Neural progenitor cell (in vitro differentiated cells): ENCODE measurements around the gene BICD2. TPM values are rescaled to one million over a fixed set of nuclear protein-coding genes. Genes with fewer than 3 reads are reported as not detected.

Source experiments
- DNase-seq: peaks from one replicate; pipeline ENCODE4 v3.0.0-alpha.2; 2016; ENCODE audit warnings: low spot score
- H2AFZ ChIP-seq: fragments of 200-600 bp; sonication (generic); replicated peaks from 2 replicates; pipeline ENCODE4 v1.6.1; 2016; ENCODE audit warnings: antibody characterized with exemption
- H3F3A ChIP-seq: fragments of 200-600 bp; sonication (generic); 2 replicates; pipeline ENCODE4 v1.6.1; 2016; ENCODE audit warnings: antibody characterized with exemption, low read depth
- H3K27ac ChIP-seq: fragments of 200-600 bp; sonication (generic); 2 replicates; pipeline ENCODE4 v1.5.1; 2016; ENCODE audit warnings: mild to moderate bottlenecking
- H3K27me3 ChIP-seq: fragments of 200-600 bp; sonication (generic); 2 replicates; pipeline ENCODE4 v1.6.1; 2016; ENCODE audit warnings: mild to moderate bottlenecking, moderate library complexity
- H3K36me3 ChIP-seq: fragments of 200-600 bp; sonication (generic); 2 replicates; pipeline ENCODE4 v1.5.1; 2016
- H3K4me1 ChIP-seq: fragments of 200-600 bp; sonication (generic); 2 replicates; pipeline ENCODE4 v1.6.1; 2016; ENCODE audit warnings: mixed run types
- H3K4me2 ChIP-seq: fragments of 200-600 bp; sonication (generic); 2 replicates; pipeline ENCODE4 v1.6.1; 2016
- H3K4me3 ChIP-seq: fragments of 200-600 bp; sonication (generic); 2 replicates; pipeline ENCODE4 v1.5.1; 2016
- H3K79me2 ChIP-seq: fragments of 200-600 bp; sonication (generic); 2 replicates; pipeline ENCODE4 v1.6.1; 2016; ENCODE audit warnings: low read depth
- H3K9ac ChIP-seq: fragments of 200-600 bp; sonication (generic); 2 replicates; pipeline ENCODE4 v1.6.1; 2016
- H3K9me3 ChIP-seq: fragments of 200-600 bp; sonication (generic); 2 replicates; pipeline ENCODE4 v1.5.1; 2016; ENCODE audit warnings: low read depth
- H4K20me1 ChIP-seq: fragments of 200-600 bp; sonication (generic); 2 replicates; pipeline ENCODE4 v1.6.1; 2016; ENCODE audit warnings: low read depth
- H3K27ac Mint-ChIP-seq: 3 replicates; pipeline ENCODE4 v1.8.0; 2021; ENCODE audit warnings: mixed read lengths
- H3K27me3 Mint-ChIP-seq: 2 replicates; pipeline ENCODE4 v1.8.0; 2022; ENCODE audit warnings: low read depth, mild to moderate bottlenecking, inconsistent platforms, moderate library complexity, mixed read lengths; ENCODE audit not compliant: insufficient read depth
- H3K36me3 Mint-ChIP-seq: 3 replicates; pipeline ENCODE4 v1.8.0; 2021; ENCODE audit warnings: mixed read lengths
- H3K4me1 Mint-ChIP-seq: 3 replicates; pipeline ENCODE4 v1.8.0; 2021; ENCODE audit warnings: mixed read lengths
- H3K4me3 Mint-ChIP-seq: 3 replicates; pipeline ENCODE4 v1.8.0; 2021; ENCODE audit warnings: mild to moderate bottlenecking, moderate library complexity, mixed read lengths
- H3K9me3 Mint-ChIP-seq: 3 replicates; pipeline ENCODE4 v1.8.0; 2020; ENCODE audit warnings: mixed read lengths
- CTCF ChIP-seq: fragments of 200-600 bp; sonication (generic); IDR thresholded peaks from 2 replicates; pipeline ENCODE4 v1.5.1; 2017; ENCODE audit warnings: antibody characterized with exemption, mild to moderate bottlenecking
- EZH2 ChIP-seq: fragments of 200-600 bp; sonication (generic); IDR thresholded peaks from 2 replicates; pipeline ENCODE4 v1.6.1; 2017; ENCODE audit warnings: antibody characterized with exemption, mild to moderate bottlenecking, moderate library complexity
- EZH2phosphoT487 ChIP-seq: fragments of 200-600 bp; sonication (generic); IDR thresholded peaks from 2 replicates; pipeline ENCODE4 v1.6.1; 2017; ENCODE audit warnings: antibody characterized with exemption
- total RNA-seq: library from RNA; depleted of rRNA; stranded (reverse); fragments of >200 nt; gene quantifications from 2 replicates; pipeline ENCODE4 v1.2.3, GENCODE V29; 2015; ENCODE audit warnings: low replicate concordance

The BICD2 gene
- total RNA-seq, 1 donor from 2014 or later = 15.1 TPM

DNA sequence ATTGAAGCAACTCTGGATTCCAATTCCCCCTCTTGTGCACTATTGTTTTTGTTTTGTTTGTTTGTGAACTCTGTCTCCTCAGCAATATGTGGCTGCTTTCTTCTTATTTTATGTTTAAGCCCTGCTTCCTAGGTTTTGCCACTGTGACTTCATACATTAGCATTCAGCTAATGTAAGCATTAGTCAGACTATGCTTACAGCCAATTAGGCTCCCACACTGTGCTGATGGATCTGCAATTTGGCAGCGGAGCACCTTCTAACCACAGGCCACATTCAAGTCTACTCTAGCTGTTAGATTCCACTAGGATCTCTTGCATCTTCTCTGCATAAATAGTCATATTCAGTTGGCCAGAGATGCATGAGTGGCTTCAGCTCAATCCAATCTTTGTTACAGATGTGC, 9.6 kb upstream of the BICD2 start:
- Histone ChIP-seq H3F3A (no peaks in the 10 kb centered on the region), H4K20me1 (no peaks in the 10 kb centered on the region), H2AFZ (no peak overlapping the region), H3K27ac (no peak overlapping the region), H3K9ac (no peak overlapping the region), H3K9me3 (no peaks in the 10 kb centered on the region), H3K4me2 (no peak overlapping the region), H3K4me1 (no peaks in the 10 kb centered on the region), H3K36me3 (no peaks in the 10 kb centered on the region), H3K4me3 (no peak overlapping the region), H3K27me3 (no peaks in the 10 kb centered on the region), H3K79me2 (no peaks in the 10 kb centered on the region)
- no peak overlapping the region for H3K4me3 Mint-ChIP-seq
- no peak for TF ChIP-seq EZH2phosphoT487
- TF ChIP-seq CTCF = no peak
- no peak for TF ChIP-seq EZH2
- DNase-seq = no peak
- H3K4me1 Mint-ChIP-seq = no peaks in the 10 kb centered on the region
- no peaks in the 10 kb centered on the region for H3K36me3 Mint-ChIP-seq
- H3K27me3 Mint-ChIP-seq = peaks cover 7% of the 10 kb centered on the region
- no peaks in the 10 kb centered on the region for H3K9me3 Mint-ChIP-seq
- H3K27ac Mint-ChIP-seq = no peak overlapping the region

DNA sequence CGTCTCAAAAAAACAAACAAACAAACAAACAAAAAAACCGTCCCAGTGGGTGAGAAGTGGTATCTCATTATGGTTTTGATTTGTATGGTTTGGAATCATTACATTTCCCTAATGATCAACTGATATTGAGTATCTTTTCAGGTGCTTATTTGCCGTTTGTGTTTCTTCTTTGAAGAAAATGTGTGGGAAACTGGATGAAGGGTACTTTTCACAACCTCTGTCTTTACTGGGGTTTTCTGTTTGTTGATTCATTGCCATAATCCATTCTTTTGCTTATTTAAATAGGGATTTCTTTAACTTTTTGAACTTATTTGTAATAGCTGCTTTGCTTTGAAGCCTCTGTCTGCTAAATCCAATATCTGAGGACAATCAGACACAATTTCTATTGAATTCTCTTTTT, 9.2 kb upstream of the BICD2 start:
- Histone ChIP-seq H3K27me3 (no peaks in the 10 kb centered on the region), H2AFZ (no peak overlapping the region), H3K9me3 (no peaks in the 10 kb centered on the region), H3K4me1 (no peaks in the 10 kb centered on the region), H3K4me2 (no peak overlapping the region), H3K36me3 (no peaks in the 10 kb centered on the region), H4K20me1 (no peaks in the 10 kb centered on the region), H3F3A (no peaks in the 10 kb centered on the region), H3K4me3 (no peak overlapping the region), H3K27ac (no peak overlapping the region), H3K79me2 (no peaks in the 10 kb centered on the region), H3K9ac (no peak overlapping the region)
- no peaks in the 10 kb centered on the region for H3K4me1 Mint-ChIP-seq
- H3K27ac Mint-ChIP-seq = no peak overlapping the region
- peaks cover 7% of the 10 kb centered on the region for H3K27me3 Mint-ChIP-seq
- no peak for DNase-seq
- no peak for TF ChIP-seq EZH2
- TF ChIP-seq CTCF = no peak
- no peak for TF ChIP-seq EZH2phosphoT487
- no peaks in the 10 kb centered on the region for H3K9me3 Mint-ChIP-seq
- H3K4me3 Mint-ChIP-seq = no peak overlapping the region
- no peaks in the 10 kb centered on the region for H3K36me3 Mint-ChIP-seq

- no peak overlapping the region for H3K4me3 ChIP-seq
- Mint-ChIP-seq H3K27me3 (peaks cover 6% of the 10 kb centered on the region), H3K9me3 (no peaks in the 10 kb centered on the region), H3K4me1 (peaks cover 3% of the 10 kb centered on the region), H3K4me3 (no peak overlapping the region), H3K27ac (no peak overlapping the region), H3K36me3 (no peaks in the 10 kb centered on the region)
- H3K27me3 ChIP-seq = no peaks in the 10 kb centered on the region
- H3K36me3 ChIP-seq = no peaks in the 10 kb centered on the region
- H3K27ac ChIP-seq = no peak overlapping the region
- no peak overlapping the region for H3K4me2 ChIP-seq
- no peaks in the 10 kb centered on the region for H3K79me2 ChIP-seq
- no peak for DNase-seq
- H3K9me3 ChIP-seq = no peaks in the 10 kb centered on the region
- H4K20me1 ChIP-seq = no peaks in the 10 kb centered on the region
- H3F3A ChIP-seq = no peaks in the 10 kb centered on the region
- no peaks in the 10 kb centered on the region for H3K4me1 ChIP-seq
- H3K9ac ChIP-seq = no peak overlapping the region
- TF ChIP-seq EZH2phosphoT487 = no peak
- no peak for TF ChIP-seq CTCF
- no peak for TF ChIP-seq EZH2
- H2AFZ ChIP-seq = no peak overlapping the region
Measured at GRCh38 chr9:92771309-92771708, 6.7 kb upstream of the BICD2 start.
